ENCODE results near the gene PSMD8.

- no peak for TF ChIP-seq POLR2AphosphoS5 (IDR thresholded peaks at IDR 0.05; ENCODE audit: borderline replicate concordance, low read depth, low read length)
- no peak for TF ChIP-seq EZH2 (IDR thresholded peaks at IDR 0.05)
These were observed 51.6 kb downstream of the PSMD8 start, which contains the start of gene RASGRP4 for GRCh38 chr19:38425810-38426466.

Data from SK-N-MC (cell line).